ENCODE results near the gene FRMPD1. TPM values are rescaled to one million over a fixed set of nuclear protein-coding genes. Genes with fewer than 3 reads are reported as not detected.

The FRMPD1 gene
- polyA plus RNA-seq, 2 of the 4 experiments (the other 2 are of a cell fraction) = 0.01 TPM; not detected in 1

DNA sequence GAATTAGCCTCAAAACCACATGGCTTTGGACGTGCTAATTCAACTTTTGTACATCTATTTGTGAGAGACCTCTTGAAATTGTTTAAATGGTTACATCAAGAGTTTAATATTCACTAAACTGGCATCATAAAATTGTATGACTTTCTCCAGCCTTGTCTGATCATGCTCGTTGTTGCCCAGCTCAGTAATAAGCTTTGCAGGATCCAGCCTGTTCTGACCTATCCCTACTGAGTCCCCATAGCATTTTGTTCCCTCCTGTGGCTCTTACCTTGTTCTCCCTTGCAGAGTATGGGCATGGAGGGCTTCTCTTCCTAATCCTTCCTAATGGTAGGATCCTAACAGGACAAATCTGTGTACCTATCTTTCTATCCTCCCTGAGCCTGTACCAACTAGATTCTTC is 127.8 kb downstream of the FRMPD1 start (continued):
- TF ChIP-seq HES2 (IDR thresholded peaks at IDR 0.05) = no peak
- TF ChIP-seq BHLHE40 (IDR thresholded peaks at IDR 0.05; ENCODE audit: low read depth, low read length) = no peak
- TF ChIP-seq GATA3 (IDR thresholded peaks at IDR 0.05; ENCODE audit: borderline replicate concordance) = no peak

GRCh38 chr9:37784291-37784615 is 133.5 kb downstream of the FRMPD1 start:
- CTCF ChIA-PET = interaction anchor here (1.2 kb wide), 2 partner anchors 15 kb away, joined by 3 to 6 read pairs; no protein-coding TSS in a partner anchor
- Histone ChIP-seq H3K4me1 (peaks cover 19% of the 10 kb centered on the region), H3K9me3 (no peaks in the 10 kb centered on the region), H3K4me3 (peak overlapping the region; percentile 74), H3K4me2 (peak overlapping the region; percentile 78), H3K27ac (peak overlapping the region; percentile 79 to 90)
- TF ChIP-seq HEYL (CRISPR knock-in tag; IDR thresholded peaks at IDR 0.05) = no peak
- no peak for TF ChIP-seq RNF2 (IDR thresholded peaks at IDR 0.05; ENCODE audit: borderline replicate concordance, low read depth)
- no peak for TF ChIP-seq HOXB13 (CRISPR knock-in tag; IDR thresholded peaks at IDR 0.05; ENCODE audit: low read depth)
- no peak for TF ChIP-seq PBX3 (IDR thresholded peaks at IDR 0.05)
- POLR2A ChIA-PET = interaction anchor here (1.5 to 2.7 kb wide), 4 partner anchors 10 to 192 kb away, joined by 7 to 23 read pairs (median 10); partner anchors contain the start of genes DCAF10 and TOMM5
- 0% methylated on average over 6 of the region's 6 CpGs for WGBS (ENCODE audit: missing lambda C conversion rate)
- DNase-seq (ENCODE audit: low read depth in 1 of 2, low spot score in 1 of 2) = peak in 1 of 2 experiments; percentile 12
- no peak for FAIRE-seq
- no peak for ATAC-seq

GRCh38 chr9:37784616-37785483 is 134.1 kb downstream of the FRMPD1 start, which contains the start of gene EXOSC3:
EXOSC3 (minus strand) TSS chr9:37785064; CDS start chr9:37785044, 20 bp downstream.
- DNase-seq (ENCODE audit: low read depth in 1 of 2, low spot score in 1 of 2) = peak; percentile 93 to 94
- peak; percentile 98 for ATAC-seq
- CTCF ChIA-PET = interaction anchor here (0.6 to 1.3 kb wide), 7 partner anchors 9 to 27 kb away, joined by 3 to 9 read pairs (median 3); partner anchors contain the start of gene DCAF10
- POLR2A ChIA-PET = interaction anchor here (0.5 to 2.7 kb wide), 21 partner anchors 11 to 937 kb away, joined by 3 to 40 read pairs (median 4); partner anchors contain the start of genes DCAF10, FRMPD1 and TOMM5
- peak within 1 kb of the TSS; percentile 78 for H3K4me2 ChIP-seq
- H3K4me1 ChIP-seq = peaks cover 19% of the 10 kb centered on the region
- 2% methylated on average over 32 of the region's 73 CpGs for WGBS (ENCODE audit: missing lambda C conversion rate)
- peak within 1 kb of the TSS; percentile 74 for H3K4me3 ChIP-seq
- FAIRE-seq = no peak
- H3K27ac ChIP-seq = peak within 1 kb of the TSS; percentile 79 to 90
- H3K9me3 ChIP-seq = no peaks in the 10 kb centered on the region
- TF ChIP-seq BCL3 (IDR thresholded peaks at IDR 0.05) (peak; percentile 75; the same call in 1 of the 3 replicates), PBX3 (IDR thresholded peaks at IDR 0.05) (peak; percentile 25; the same call in 1 of the 2 replicates), E2F6 (IDR thresholded peaks at IDR 0.05; ENCODE audit: borderline replicate concordance, low read depth) (0 out of 2 replicates have a peak, but pooled peaks have one; percentile 47), ESRRA (IDR thresholded peaks at IDR 0.05; ENCODE audit: borderline replicate concordance, low read length) (no peak), RARB (CRISPR knock-in tag; IDR thresholded peaks at IDR 0.05) (no peak), MAZ (IDR thresholded peaks at IDR 0.05; ENCODE audit: borderline replicate concordance, low read depth, low read length) (no peak), HOXA7 (CRISPR knock-in tag; IDR thresholded peaks at IDR 0.05) (peak; percentile 41; the same call in 1 of the 2 replicates), RNF2 (IDR thresholded peaks at IDR 0.05; ENCODE audit: borderline replicate concordance, low read depth) (no peak), CHD2 (IDR thresholded peaks at IDR 0.05; ENCODE audit: low read length, partially characterized antibody) (no peak), JUN (IDR thresholded peaks at IDR 0.05) (peak; percentile 53 to 93; a peak in 4 of 5 replicates), HOXB13 (CRISPR knock-in tag; IDR thresholded peaks at IDR 0.05; ENCODE audit: low read depth) (no peak), SMC3 (IDR thresholded peaks at IDR 0.05) (peak; percentile 19; the same call in 2 of the 3 replicates), CTCF (IDR thresholded peaks at IDR 0.05) (no peak), GATA3 (IDR thresholded peaks at IDR 0.05; ENCODE audit: borderline replicate concordance) (peak; percentile 33; the same call in 1 of the 2 replicates), MYC (IDR thresholded peaks at IDR 0.05; ENCODE audit: borderline replicate concordance, low read length) (0 out of 2 replicates have a peak, but pooled peaks have one; percentile 75)
- TF ChIP-seq, protein P1, sequence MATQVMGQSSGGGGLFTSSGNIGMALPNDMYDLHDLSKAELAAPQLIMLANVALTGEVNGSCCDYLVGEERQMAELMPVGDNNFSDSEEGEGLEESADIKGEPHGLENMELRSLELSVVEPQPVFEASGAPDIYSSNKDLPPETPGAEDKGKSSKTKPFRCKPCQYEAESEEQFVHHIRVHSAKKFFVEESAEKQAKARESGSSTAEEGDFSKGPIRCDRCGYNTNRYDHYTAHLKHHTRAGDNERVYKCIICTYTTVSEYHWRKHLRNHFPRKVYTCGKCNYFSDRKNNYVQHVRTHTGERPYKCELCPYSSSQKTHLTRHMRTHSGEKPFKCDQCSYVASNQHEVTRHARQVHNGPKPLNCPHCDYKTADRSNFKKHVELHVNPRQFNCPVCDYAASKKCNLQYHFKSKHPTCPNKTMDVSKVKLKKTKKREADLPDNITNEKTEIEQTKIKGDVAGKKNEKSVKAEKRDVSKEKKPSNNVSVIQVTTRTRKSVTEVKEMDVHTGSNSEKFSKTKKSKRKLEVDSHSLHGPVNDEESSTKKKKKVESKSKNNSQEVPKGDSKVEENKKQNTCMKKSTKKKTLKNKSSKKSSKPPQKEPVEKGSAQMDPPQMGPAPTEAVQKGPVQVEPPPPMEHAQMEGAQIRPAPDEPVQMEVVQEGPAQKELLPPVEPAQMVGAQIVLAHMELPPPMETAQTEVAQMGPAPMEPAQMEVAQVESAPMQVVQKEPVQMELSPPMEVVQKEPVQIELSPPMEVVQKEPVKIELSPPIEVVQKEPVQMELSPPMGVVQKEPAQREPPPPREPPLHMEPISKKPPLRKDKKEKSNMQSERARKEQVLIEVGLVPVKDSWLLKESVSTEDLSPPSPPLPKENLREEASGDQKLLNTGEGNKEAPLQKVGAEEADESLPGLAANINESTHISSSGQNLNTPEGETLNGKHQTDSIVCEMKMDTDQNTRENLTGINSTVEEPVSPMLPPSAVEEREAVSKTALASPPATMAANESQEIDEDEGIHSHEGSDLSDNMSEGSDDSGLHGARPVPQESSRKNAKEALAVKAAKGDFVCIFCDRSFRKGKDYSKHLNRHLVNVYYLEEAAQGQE (IDR thresholded peaks at IDR 0.05) = peak; percentile 90
